Esophagus squamous epithelium (tissue), 5 donors: ENCODE data around the gene RGS7. TPM values are rescaled to one million over a fixed set of nuclear protein-coding genes. Genes with fewer than 3 reads are reported as not detected.

Source experiments
- DNase-seq: peaks from one replicate; lab custom pipeline; 2025; lab: John Stamatoyannopoulos, UW
- H3K27ac ChIP-seq, 4 donors: fragments of 200-600 bp; sonication (generic); one replicate each; pipeline ENCODE4 v1.5.1; 2016 to 2019; ENCODE audit warnings: mild to moderate bottlenecking in 1 of 4
- H3K27me3 ChIP-seq, 4 donors: fragments of 200-600 bp; sonication (generic); 1 replicate in 3 of 4; 2 replicates in 1 of 4; pipeline versions ENCODE4 v1.5.1 to v1.6.0; 2017 to 2021; ENCODE audit warnings: antibody characterized with exemption in 1 of 4
- H3K36me3 ChIP-seq, 3 donors: fragments of 200-600 bp; sonication (generic); one replicate each; pipeline ENCODE4 v1.5.1; 2016 to 2019
- H3K4me1 ChIP-seq, 3 donors: fragments of 200-600 bp; sonication (generic); one replicate each; pipeline ENCODE4 v1.5.1; 2017 to 2019
- H3K4me3 ChIP-seq, 4 donors: fragments of 200-600 bp; sonication (generic); 1 replicate in 3 of 4; 2 replicates in 1 of 4; pipeline ENCODE4 v1.5.1; 2016 to 2019; ENCODE audit warnings: mild to moderate bottlenecking in 2 of 4, moderate library complexity in 1 of 4
- H3K9me3 ChIP-seq, 3 donors: fragments of 200-600 bp; sonication (generic); one replicate each; pipeline ENCODE4 v1.5.1; 2016 to 2019
- CTCF ChIP-seq, 6 experiments: fragments of 450-650 bp in 4 of 6; fragments of 200-600 bp in 2 of 6; sonication (generic) in 2 of 6; IDR thresholded peaks; one replicate each; pipeline ENCODE4 v1.5.1; 2016 to 2019; ENCODE audit warnings: antibody characterized with exemption in 6 of 6, mild to moderate bottlenecking in 4 of 6, moderate library complexity in 4 of 6
- POLR2A ChIP-seq, 4 donors: fragments of 450-650 bp; IDR thresholded peaks; one replicate each; pipeline ENCODE4 v1.6.1; 2017; ENCODE audit warnings: antibody characterized with exemption in 4 of 4, mild to moderate bottlenecking in 4 of 4, moderate library complexity in 3 of 4
- WGBS, 2 donors: methylation state at CpG; one replicate each; pipeline ENCODE4 v1.1.5; 2018; 5-methylcytosine and 5-hydroxymethylcytosine counted together
- intact Hi-C: fragments of 100-400 bp; cut with DNase I; formaldehyde crosslinking; loops from one replicate; pipeline ENCODE4 v1.15.0; 2022
- total RNA-seq, 4 donors: library from RNA; depleted of rRNA; stranded (reverse); fragments of >200 nt; gene quantifications; one replicate each; pipeline ENCODE4 v1.1.0, GENCODE V29; 2016
- donor health status: DM: yes; HTN: yes; CAD: no.

Gene RGS7
- total RNA-seq, 4 donors from 2014 or later: not detected

GRCh38 chr1:241208910-241209379 lies 148.1 kb downstream of the RGS7 start:
- 69 to 73% methylated on average over 7 of the region's 7 CpGs for WGBS, 2 donors
- Histone ChIP-seq H3K27ac (no peak overlapping the region), H3K4me3 (no peak overlapping the region), H3K9me3 (peaks cover 0 to 6% (median 0%) of the 10 kb centered on the region in 3 donors), H3K4me1 (no peaks in the 10 kb centered on the region), H3K36me3 (no peaks in the 10 kb centered on the region), H3K27me3 (no peaks in the 10 kb centered on the region)
- DNase-seq: no peak
- intact Hi-C loops: no loop called here
- TF ChIP-seq CTCF (IDR thresholded peaks at IDR 0.05) (no peak), POLR2A (IDR thresholded peaks at IDR 0.05) (no peak)

- no peak for TF ChIP-seq CTCF (IDR thresholded peaks at IDR 0.05)
- TF ChIP-seq POLR2A (IDR thresholded peaks at IDR 0.05): no peak
- DNase-seq: no peak
- 50 to 63% methylated on average over 1 of the region's 1 CpG for WGBS, 2 donors
Observed at GRCh38 chr1:241203817-241204216, 153.2 kb downstream of the RGS7 start.

GRCh38 chr1:241202401-241202800 lies 154.6 kb downstream of the RGS7 start:
- WGBS, 2 donors: 12 to 16% methylated on average over 4 of the region's 4 CpGs
- Histone ChIP-seq H3K27me3 (no peaks in the 10 kb centered on the region), H3K36me3 (no peaks in the 10 kb centered on the region), H3K27ac (no peak overlapping the region), H3K9me3 (peaks cover 0 to 6% (median 0%) of the 10 kb centered on the region in 3 donors), H3K4me3 (no peak overlapping the region), H3K4me1 (no peaks in the 10 kb centered on the region)
- TF ChIP-seq POLR2A (IDR thresholded peaks at IDR 0.05): no peak
- TF ChIP-seq CTCF (IDR thresholded peaks at IDR 0.05): no peak
- DNase-seq: no peak
- intact Hi-C loops: no loop called here

More at GRCh38 chr1:241203817-241204216, 153.2 kb downstream of the RGS7 start:
- Histone ChIP-seq H3K27me3 (no peaks in the 10 kb centered on the region), H3K4me3 (no peak overlapping the region), H3K9me3 (peaks cover 0 to 6% (median 0%) of the 10 kb centered on the region in 3 donors), H3K27ac (no peak overlapping the region), H3K36me3 (no peaks in the 10 kb centered on the region), H3K4me1 (no peaks in the 10 kb centered on the region)
- intact Hi-C loops: no loop called here

GRCh38 chr1:241186716-241187115 lies 170.3 kb downstream of the RGS7 start:
- intact Hi-C loops: no loop called here
- H3K4me3 ChIP-seq: no peak overlapping the region
- no peak overlapping the region for H3K27ac ChIP-seq
- no peak for DNase-seq
- H3K36me3 ChIP-seq: no peaks in the 10 kb centered on the region
- no peaks in the 10 kb centered on the region for H3K4me1 ChIP-seq
- H3K27me3 ChIP-seq: no peaks in the 10 kb centered on the region
- 54 to 59% methylated on average over 7 to 8 of the region's 8 CpGs for WGBS, 2 donors
- TF ChIP-seq CTCF (IDR thresholded peaks at IDR 0.05) (no peak), POLR2A (IDR thresholded peaks at IDR 0.05) (no peak)
- H3K9me3 ChIP-seq: no peaks in the 10 kb centered on the region

- Histone ChIP-seq H3K9me3 (no peaks in the 10 kb centered on the region), H3K27me3 (no peaks in the 10 kb centered on the region), H3K27ac (no peak overlapping the region), H3K36me3 (no peaks in the 10 kb centered on the region), H3K4me3 (no peak overlapping the region), H3K4me1 (no peaks in the 10 kb centered on the region)
- DNase-seq: no peak
- TF ChIP-seq POLR2A (IDR thresholded peaks at IDR 0.05) (no peak), CTCF (IDR thresholded peaks at IDR 0.05) (no peak)
- WGBS, 2 donors: 79 to 85% methylated on average over 5 of the region's 5 CpGs
- intact Hi-C loops: no loop called here
Observed at GRCh38 chr1:241181971-241182370, 175.0 kb downstream of the RGS7 start.
